IMR-90 (cell line): ENCODE measurements around the gene ERICH3. TPM values are rescaled to one million over a fixed set of nuclear protein-coding genes. Genes with fewer than 3 reads are reported as not detected.

Experiments
- ATAC-seq: fragments of 200-7000 bp; cut with Tn5 transposase; 2 replicates; pipeline ENCODE4 v1.9.1; 2020; ENCODE audit warnings: low read depth, mild to moderate bottlenecking, moderate library complexity
- BruUV-seq: library from RNA; stranded (reverse); fragments of 400-500 nt; replicated peaks from 2 replicates; lab custom pipeline; 2021; lab: Mats Ljungman, UMichigan
- CTCF ChIA-PET: fragments of 300-600 bp; formaldehyde crosslinking; extraction: SDS; loops from one replicate; lab custom pipeline; 2021; ENCODE audit warnings: antibody characterized with exemption; lab: Yijun Ruan, JAX
- POLR2A ChIA-PET: fragments of 300-600 bp; sonication (Branson Sonifier 250); formaldehyde crosslinking; loops from one replicate; lab custom pipeline; 2022; ENCODE audit warnings: antibody characterized with exemption; ENCODE audit not compliant: unreplicated experiment; lab: Charles Lee
- DNase-seq: peaks from one replicate; pipeline ENCODE4 v3.0.0; 2013
- H2AFZ ChIP-seq: replicated peaks from 2 replicates; pipeline ENCODE3; 2013; ENCODE audit warnings: low read length, mild to moderate bottlenecking; ENCODE audit not compliant: poor library complexity
- H2AK5ac ChIP-seq: 2 replicates; pipeline ENCODE4 v1.6.1; 2013; ENCODE audit warnings: low read depth, low read length, inconsistent platforms
- H2AK9ac ChIP-seq: replicated peaks from 2 replicates; pipeline ENCODE3; 2013; ENCODE audit warnings: mild to moderate bottlenecking, low read depth, low read length, moderate library complexity; ENCODE audit not compliant: poor library complexity
- H2BK120ac ChIP-seq: 2 replicates; pipeline ENCODE4 v1.6.1; 2013; ENCODE audit warnings: low read depth, low read length, inconsistent platforms
- H2BK15ac ChIP-seq: 3 replicates; pipeline ENCODE4 v1.6.1; 2013; ENCODE audit warnings: low read depth, low read length, inconsistent platforms
- H2BK20ac ChIP-seq: 2 replicates; pipeline ENCODE4 v1.6.1; 2013; ENCODE audit warnings: low read depth, mild to moderate bottlenecking, inconsistent platforms, low read length, moderate library complexity
- H2BK5ac ChIP-seq: 2 replicates; pipeline ENCODE4 v1.6.1; 2013; ENCODE audit warnings: mild to moderate bottlenecking, low read depth, low read length, inconsistent platforms; ENCODE audit not compliant: poor library complexity, severe bottlenecking
- H3K14ac ChIP-seq: replicated peaks from 2 replicates; pipeline ENCODE4 v1.6.1; 2013; ENCODE audit warnings: low read depth, low read length, inconsistent platforms
- H3K18ac ChIP-seq: 2 replicates; pipeline ENCODE4 v1.6.1; 2013; ENCODE audit warnings: low read depth, low read length, control low read depth
- H3K23ac ChIP-seq: 2 replicates; pipeline ENCODE4 v1.6.1; 2013; ENCODE audit warnings: low read depth, low read length, inconsistent platforms
- H3K27ac ChIP-seq: 2 replicates; pipeline ENCODE4 v1.5.1; 2013; ENCODE audit warnings: mild to moderate bottlenecking, control low read depth, low read length; ENCODE audit not compliant: insufficient read depth
- H3K27me3 ChIP-seq: 2 replicates; pipeline ENCODE4 v1.6.1; 2013; ENCODE audit warnings: low read length; ENCODE audit not compliant: control insufficient read depth, insufficient read depth
- H3K36me3 ChIP-seq: 2 replicates; pipeline ENCODE4 v1.6.1; 2013; ENCODE audit warnings: low read length, mixed read lengths; ENCODE audit not compliant: control insufficient read depth, insufficient read depth
- H3K4ac ChIP-seq: 2 replicates; pipeline ENCODE4 v1.6.1; 2013; ENCODE audit warnings: low read depth, low read length, inconsistent platforms
- H3K4me1 ChIP-seq: 2 replicates; pipeline ENCODE4 v1.6.1; 2013; ENCODE audit warnings: low read length, mixed read lengths; ENCODE audit not compliant: control insufficient read depth, insufficient read depth
- H3K4me2 ChIP-seq: 2 replicates; pipeline ENCODE4 v1.6.1; 2013; ENCODE audit warnings: low read depth, mild to moderate bottlenecking, control low read depth, low read length, moderate library complexity
- H3K4me3 ChIP-seq: 2 replicates; pipeline ENCODE4 v1.5.1; 2013; ENCODE audit warnings: low read depth, mild to moderate bottlenecking, control low read depth, low read length, moderate library complexity; ENCODE audit not compliant: insufficient read depth
- H3K56ac ChIP-seq: 2 replicates; pipeline ENCODE4 v1.6.1; 2013; ENCODE audit warnings: low read length, inconsistent platforms; ENCODE audit not compliant: insufficient read depth; ENCODE audit errors: extremely low read depth
- H3K79me1 ChIP-seq, 2 experiments: 2 replicates each; pipeline ENCODE4 v1.6.1; 2013; ENCODE audit warnings: low read length in 2 of 2, inconsistent platforms in 1 of 2, low read depth in 1 of 2
- H3K9ac ChIP-seq: 2 replicates; pipeline ENCODE4 v1.6.1; 2013; ENCODE audit warnings: low read depth, low read length, control low read depth
- H3K9me1 ChIP-seq: 2 replicates; pipeline ENCODE4 v1.6.1; 2013; ENCODE audit warnings: low read length, inconsistent platforms; ENCODE audit not compliant: insufficient read depth
- H3K9me3 ChIP-seq: 2 replicates; pipeline ENCODE4 v1.6.1; 2013; ENCODE audit warnings: low read length; ENCODE audit not compliant: control insufficient read depth, insufficient read depth
- H4K20me1 ChIP-seq: 2 replicates; pipeline ENCODE4 v1.6.1; 2013; ENCODE audit warnings: low read length, inconsistent platforms; ENCODE audit not compliant: insufficient read depth
- H4K5ac ChIP-seq: 2 replicates; pipeline ENCODE4 v1.6.1; 2013; ENCODE audit warnings: mild to moderate bottlenecking, low read depth, low read length, control low read depth
- H4K8ac ChIP-seq, 2 experiments: 2 replicates each; pipeline ENCODE4 v1.6.1; 2013; ENCODE audit warnings: low read depth in 2 of 2, low read length in 2 of 2, control low read depth in 1 of 2, inconsistent platforms in 1 of 2
- H4K91ac ChIP-seq: 2 replicates; pipeline ENCODE4 v1.6.1; 2013; ENCODE audit warnings: low read depth, low read length, inconsistent platforms; ENCODE audit not compliant: insufficient read depth
- POLR2A ChIP-seq: IDR thresholded peaks from 2 replicates; pipeline ENCODE4 v1.6.1; 2012; ENCODE audit warnings: mild to moderate bottlenecking, low read depth, low read length
- dilution Hi-C: fragments of 300-500 bp; cut with HindIII; formaldehyde crosslinking; loops from one replicate; pipeline ENCODE4 v1.14.3; 2018; ENCODE audit warnings: low sequenced_read_pairs; ENCODE audit not compliant: unreplicated experiment
- in situ Hi-C: fragments of 300-500 bp; cut with MboI; formaldehyde crosslinking; loops from 3 replicates; pipeline ENCODE4 v1.14.3; 2019; ENCODE audit warnings: low sequenced_read_pairs, inconsistent platforms, mixed read lengths
- intact Hi-C: fragments of 100-400 bp; cut with micrococcal nuclease; formaldehyde crosslinking; loops from 2 replicates; pipeline ENCODE4 v1.10.0; 2022
- polyA plus RNA-seq, 3 experiments: library from polyadenylated mRNA; depleted of rRNA; stranded (reverse); fragments of >200 nt; gene quantifications; 2 replicates each; pipeline ENCODE4 v1.2.3, GENCODE V29; 2012; ENCODE audit warnings: low replicate concordance in 1 of 3
- total RNA-seq: library from RNA; depleted of rRNA; stranded (reverse); fragments of >200 nt; gene quantifications from 2 replicates; pipeline ENCODE4 v1.2.3, GENCODE V29; 2012

The ERICH3 gene
- total and polyA plus RNA-seq, 2 of the 4 experiments (the other 2 are of a cell fraction), result not detected

DNA sequence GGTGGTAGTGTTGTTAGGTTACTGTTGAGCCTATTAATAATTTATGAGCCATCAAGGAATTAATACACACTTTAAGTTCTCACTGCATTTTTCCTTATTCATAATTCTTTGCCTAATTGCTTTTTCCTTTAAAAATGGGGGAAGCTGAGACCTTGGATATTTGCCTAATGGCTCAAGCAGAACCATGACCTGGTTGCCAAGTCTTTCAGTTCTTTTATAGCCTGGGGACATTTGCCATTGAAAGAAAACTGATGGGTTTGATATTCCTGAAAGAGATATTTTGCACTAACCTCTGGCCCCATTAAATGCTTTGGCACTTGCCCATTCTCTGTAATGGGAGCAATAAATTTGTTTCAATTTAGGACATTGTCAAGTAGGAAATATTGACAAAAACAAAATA, 142.7 kb downstream of the ERICH3 start:
- no peak overlapping the region for H2AK9ac ChIP-seq

More for the DNA sequence above, 142.7 kb downstream of the ERICH3 start:
- dilution Hi-C loops (no loop called here), in situ Hi-C loops (no loop called here), intact Hi-C loops (no loop called here)
- Histone ChIP-seq H3K4ac (no peak overlapping the region), H4K8ac (no peak overlapping the region), H4K91ac (no peak overlapping the region), H3K36me3 (no peaks in the 10 kb centered on the region), H3K18ac (no peak overlapping the region), H2AK5ac (no peak overlapping the region), H2BK5ac (no peak overlapping the region), H3K9me3 (no peaks in the 10 kb centered on the region; the same call in 1 of the 2 replicates), H3K4me2 (no peak overlapping the region), H4K5ac (no peak overlapping the region), H4K20me1 (no peaks in the 10 kb centered on the region), H3K14ac (no peak overlapping the region), H3K4me1 (no peaks in the 10 kb centered on the region), H3K27me3 (no peaks in the 10 kb centered on the region), H2BK20ac (no peak overlapping the region), H2BK15ac (no peak overlapping the region), H3K9me1 (no peaks in the 10 kb centered on the region), H2BK120ac (no peak overlapping the region), H3K79me1 (no peaks in the 10 kb centered on the region), H2AFZ (no peak overlapping the region), H3K56ac (no peak overlapping the region), H3K27ac (no peak overlapping the region), H3K23ac (no peak overlapping the region), H3K4me3 (no peak overlapping the region), H3K9ac (no peak overlapping the region)
- ATAC-seq (no peak), DNase-seq (no peak)
- BruUV-seq, result no TSS peak
- TF ChIP-seq POLR2A, result no peak
- CTCF ChIA-PET, result interaction anchor here (0.6 kb wide), 1 partner anchor 1814 kb away, joined by 3 read pairs; no protein-coding TSS in a partner anchor
- POLR2A ChIA-PET, result no interaction called here
